Stimulated activated naive CD8-positive, alpha-beta T cell treated with anti-CD3 and anti-CD28 coated beads, Interleukin-15, amount 100 ng/mL, for 72 hours (primary cell): ENCODE data around the gene SLC16A8.
A peak's percentile ranks its signal among the peaks of the same experiment; 100 is the strongest.

Source experiments
- ATAC-seq: fragments of 150-1000 bp; cut with Tn5 transposase; 2 replicates; pipeline ENCODE4 v1.10.0; 2021; ENCODE audit warnings: mild to moderate bottlenecking, moderate library complexity
- DNase-seq, 2 donors: peaks; one replicate each; pipeline ENCODE4 v3.0.0; 2021 to 2022
- H3K27ac Mint-ChIP-seq, 2 donors: one replicate each; pipeline ENCODE4 v1.8.0; 2022; ENCODE audit warnings: mild to moderate bottlenecking in 2 of 2, mixed read lengths in 2 of 2, moderate library complexity in 2 of 2
- H3K27me3 Mint-ChIP-seq: one replicate; pipeline ENCODE4 v1.8.0; 2022; ENCODE audit warnings: mixed read lengths
- H3K4me1 Mint-ChIP-seq: one replicate; pipeline ENCODE4 v1.8.0; 2022; ENCODE audit warnings: mild to moderate bottlenecking, mixed read lengths
- H3K4me3 Mint-ChIP-seq, 2 donors: one replicate each; pipeline ENCODE4 v1.8.0; 2022; ENCODE audit warnings: mild to moderate bottlenecking in 2 of 2, mixed read lengths in 2 of 2, moderate library complexity in 1 of 2
- H3K9me3 Mint-ChIP-seq, 2 donors: one replicate each; pipeline ENCODE4 v1.8.0; 2022; ENCODE audit warnings: mixed read lengths in 2 of 2

SLC16A8 gene

GRCh38 chr22:38106814-38107578 is 23.0 kb upstream of the SLC16A8 start:
- H3K27ac Mint-ChIP-seq = no peak overlapping the region
- H3K4me1 Mint-ChIP-seq = peaks cover 13% of the 10 kb centered on the region
- no peaks in the 10 kb centered on the region for H3K27me3 Mint-ChIP-seq
- H3K9me3 Mint-ChIP-seq = no peaks in the 10 kb centered on the region
- ATAC-seq (no peak), DNase-seq (no peak)
- H3K4me3 Mint-ChIP-seq = no peak overlapping the region

- DNase-seq (no peak), ATAC-seq (no peak)
- Mint-ChIP-seq H3K4me1 (peaks cover 13% of the 10 kb centered on the region), H3K27me3 (no peaks in the 10 kb centered on the region), H3K4me3 (no peak overlapping the region), H3K27ac (no peak overlapping the region), H3K9me3 (no peaks in the 10 kb centered on the region)
These were observed 20.1 kb upstream of the SLC16A8 start for GRCh38 chr22:38104084-38104483.

- H3K27ac Mint-ChIP-seq = no peak overlapping the region
- no peaks in the 10 kb centered on the region for H3K9me3 Mint-ChIP-seq
- no peak for DNase-seq
- peaks cover 13% of the 10 kb centered on the region for H3K4me1 Mint-ChIP-seq
- no peaks in the 10 kb centered on the region for H3K27me3 Mint-ChIP-seq
- ATAC-seq = no peak
- no peak overlapping the region for H3K4me3 Mint-ChIP-seq
These were observed 19.7 kb upstream of the SLC16A8 start for GRCh38 chr22:38103641-38104040.

GRCh38 chr22:38098410-38099249 is 14.6 kb upstream of the SLC16A8 start:
- ATAC-seq = no peak
- Mint-ChIP-seq H3K27me3 (no peaks in the 10 kb centered on the region), H3K27ac (no peak overlapping the region), H3K9me3 (no peaks in the 10 kb centered on the region), H3K4me1 (no peaks in the 10 kb centered on the region), H3K4me3 (no peak overlapping the region)
- DNase-seq = no peak

- H3K4me1 Mint-ChIP-seq = no peaks in the 10 kb centered on the region
- no peak for ATAC-seq
These were observed 13.8 kb upstream of the SLC16A8 start for GRCh38 chr22:38097557-38098409.

GRCh38 chr22:38097058-38097457 is 13.1 kb upstream of the SLC16A8 start:
- Mint-ChIP-seq H3K27ac (no peak overlapping the region), H3K4me1 (no peaks in the 10 kb centered on the region), H3K9me3 (no peaks in the 10 kb centered on the region), H3K4me3 (no peak overlapping the region), H3K27me3 (no peaks in the 10 kb centered on the region)
- ATAC-seq = no peak
- no peak for DNase-seq

More at GRCh38 chr22:38097557-38098409, 13.8 kb upstream of the SLC16A8 start:
- no peak for DNase-seq
- H3K4me3 Mint-ChIP-seq = no peak overlapping the region
- no peaks in the 10 kb centered on the region for H3K27me3 Mint-ChIP-seq
- no peaks in the 10 kb centered on the region for H3K9me3 Mint-ChIP-seq
- no peak overlapping the region for H3K27ac Mint-ChIP-seq

GRCh38 chr22:38089474-38089851 is 5.5 kb upstream of the SLC16A8 start:
- H3K27ac Mint-ChIP-seq = no peak overlapping the region
- no peaks in the 10 kb centered on the region for H3K9me3 Mint-ChIP-seq
- DNase-seq (no peak), ATAC-seq (no peak)
- no peak overlapping the region for H3K4me3 Mint-ChIP-seq
- H3K27me3 Mint-ChIP-seq = peaks cover 8% of the 10 kb centered on the region
- no peaks in the 10 kb centered on the region for H3K4me1 Mint-ChIP-seq

GRCh38 chr22:38088629-38089473 is 4.9 kb upstream of the SLC16A8 start:
- Mint-ChIP-seq H3K27ac (no peak overlapping the region), H3K27me3 (peaks cover 9% of the 10 kb centered on the region), H3K4me1 (no peaks in the 10 kb centered on the region), H3K9me3 (no peaks in the 10 kb centered on the region), H3K4me3 (no peak overlapping the region)
- DNase-seq = no peak
- ATAC-seq = peak; percentile 53

GRCh38 chr22:38087855-38088254 is 3.9 kb upstream of the SLC16A8 start:
- ATAC-seq (no peak), DNase-seq (no peak)
- Mint-ChIP-seq H3K27ac (no peak overlapping the region), H3K27me3 (peaks cover 19% of the 10 kb centered on the region), H3K9me3 (no peaks in the 10 kb centered on the region), H3K4me1 (no peaks in the 10 kb centered on the region), H3K4me3 (no peak overlapping the region)

- ATAC-seq (no peak), DNase-seq (no peak)
- Mint-ChIP-seq H3K4me3 (no peak overlapping the region), H3K9me3 (no peaks in the 10 kb centered on the region), H3K27me3 (peaks cover 28% of the 10 kb centered on the region), H3K4me1 (peaks cover 7% of the 10 kb centered on the region), H3K27ac (no peak overlapping the region)
These were observed 3.0 kb upstream of the SLC16A8 start for GRCh38 chr22:38086942-38087341.

- no peak overlapping the region for H3K27ac Mint-ChIP-seq
- ATAC-seq = no peak
These were observed 2.2 kb upstream of the SLC16A8 start for GRCh38 chr22:38086001-38086845.

GRCh38 chr22:38085501-38085900 is 1.5 kb upstream of the SLC16A8 start:
- H3K27ac Mint-ChIP-seq = peak overlapping the region in 1 of 2 donors; percentile 35
- H3K4me3 Mint-ChIP-seq = no peak overlapping the region
- no peak for ATAC-seq
- H3K27me3 Mint-ChIP-seq = peaks cover 38% of the 10 kb centered on the region
- peaks cover 11% of the 10 kb centered on the region for H3K4me1 Mint-ChIP-seq
- H3K9me3 Mint-ChIP-seq = no peaks in the 10 kb centered on the region
- no peak for DNase-seq

More at GRCh38 chr22:38086001-38086845, 2.2 kb upstream of the SLC16A8 start:
- DNase-seq = no peak
- no peak overlapping the region for H3K4me3 Mint-ChIP-seq
- peaks cover 34% of the 10 kb centered on the region for H3K27me3 Mint-ChIP-seq
- H3K4me1 Mint-ChIP-seq = peaks cover 11% of the 10 kb centered on the region
- H3K9me3 Mint-ChIP-seq = no peaks in the 10 kb centered on the region

GRCh38 chr22:38085056-38085455 is 1.1 kb upstream of the SLC16A8 start:
- no peak overlapping the region for H3K4me3 Mint-ChIP-seq
- H3K9me3 Mint-ChIP-seq = no peaks in the 10 kb centered on the region
- no peak for ATAC-seq
- H3K4me1 Mint-ChIP-seq = peaks cover 11% of the 10 kb centered on the region
- H3K27me3 Mint-ChIP-seq = peaks cover 43% of the 10 kb centered on the region
- DNase-seq = no peak
- no peak overlapping the region for H3K27ac Mint-ChIP-seq
